Prostate gland (tissue), 2 donors: Measurements from ENCODE around the gene MED17. TPM values are rescaled to one million over a fixed set of nuclear protein-coding genes. Genes with fewer than 3 reads are reported as not detected.

ENCODE experiments used
- DNase-seq: peaks from one replicate; pipeline ENCODE4 v3.0.0-alpha.2; 2019; ENCODE audit warnings: low spot score
- H3K27ac ChIP-seq, 2 donors: fragments of 200-600 bp; sonication (generic); 2 replicates each; pipeline ENCODE4 v1.5.1; 2017 to 2019
- H3K27me3 ChIP-seq: fragments of 200-600 bp; sonication (generic); replicated peaks from 2 replicates; pipeline ENCODE4 v1.5.1; 2019; ENCODE audit not compliant: insufficient read depth
- H3K36me3 ChIP-seq, 2 donors: fragments of 200-600 bp; sonication (generic); 1 replicate in 1 of 2; 2 replicates in 1 of 2; pipeline versions ENCODE4 v1.5.1 to v1.8.1; 2017 to 2019
- H3K4me1 ChIP-seq: fragments of 200-600 bp; sonication (generic); replicated peaks from 2 replicates; pipeline ENCODE4 v1.5.1; 2019
- H3K4me3 ChIP-seq, 2 donors: fragments of 200-600 bp; sonication (generic); 2 replicates each; pipeline ENCODE4 v1.5.1; 2017 to 2019
- H3K9me3 ChIP-seq: fragments of 200-600 bp; sonication (generic); 2 replicates; pipeline ENCODE4 v1.5.1; 2017
- POLR2A ChIP-seq: fragments of 450-650 bp; IDR thresholded peaks from one replicate; pipeline ENCODE4 v1.6.1; 2016; ENCODE audit warnings: antibody characterized with exemption, mild to moderate bottlenecking
- POLR2AphosphoS5 ChIP-seq: sonication (generic); formaldehyde crosslinking; IDR thresholded peaks from one replicate; pipeline ENCODE4 v1.6.1; 2017; ENCODE audit warnings: antibody characterized with exemption
- WGBS: methylation state at CpG from one replicate; pipeline ENCODE4 v1.1.5; 2018; 5-methylcytosine and 5-hydroxymethylcytosine counted together
- intact Hi-C: fragments of 100-400 bp; cut with DNase I; formaldehyde crosslinking; loops from one replicate; pipeline ENCODE4 v1.14.2; 2022
- total RNA-seq, 2 donors: library from RNA; depleted of rRNA; stranded (reverse); fragments of >200 nt; gene quantifications; one replicate each; pipeline ENCODE4 v1.1.0, GENCODE V29; 2016
- TF ChIP-seq, protein P1 (sequence below), 4 experiments: fragments of 200-600 bp in 2 of 4; fragments of 450-650 bp in 2 of 4; sonication (generic) in 2 of 4; IDR thresholded peaks; 1 replicate in 3 of 4; 2 replicates in 1 of 4; pipeline ENCODE4 v1.5.1; 2016 to 2019; ENCODE audit warnings: antibody characterized with exemption in 4 of 4, mild to moderate bottlenecking in 2 of 4, moderate library complexity in 2 of 4

The MED17 gene
- total RNA-seq, 2 donors from 2014 or later: 22.4 to 31.4 TPM

DNA sequence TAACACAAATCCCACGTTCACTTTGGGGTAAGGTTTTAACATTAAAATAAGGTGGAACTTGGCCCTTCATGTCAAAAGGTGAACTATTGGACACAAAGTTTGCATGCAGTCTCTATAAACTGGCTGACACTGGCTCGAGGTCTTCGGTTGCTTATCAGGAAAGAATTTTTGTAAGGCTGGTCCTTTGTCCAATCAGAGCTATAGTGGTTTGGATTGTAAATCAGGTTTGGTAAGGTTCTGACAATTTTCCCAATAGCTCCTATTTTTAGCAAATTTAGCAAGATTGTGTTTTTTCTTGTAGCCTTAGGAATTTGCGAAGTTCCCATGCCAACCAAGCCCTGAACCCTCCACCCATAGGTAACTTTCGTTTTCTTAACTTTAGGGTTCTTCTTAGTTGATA lies 17.6 kb upstream of the MED17 start:
- no peak for DNase-seq
- Histone ChIP-seq H3K27me3 (no peaks in the 10 kb centered on the region), H3K36me3 (no peaks in the 10 kb centered on the region), H3K27ac (no peak overlapping the region), H3K4me3 (no peak overlapping the region), H3K9me3 (no peaks in the 10 kb centered on the region), H3K4me1 (no peaks in the 10 kb centered on the region)
- intact Hi-C loops: no loop called here
- 69% methylated on average over 5 of the region's 5 CpGs for WGBS
- TF ChIP-seq POLR2A (no peak), POLR2AphosphoS5 (no peak)
- TF ChIP-seq, protein P1, sequence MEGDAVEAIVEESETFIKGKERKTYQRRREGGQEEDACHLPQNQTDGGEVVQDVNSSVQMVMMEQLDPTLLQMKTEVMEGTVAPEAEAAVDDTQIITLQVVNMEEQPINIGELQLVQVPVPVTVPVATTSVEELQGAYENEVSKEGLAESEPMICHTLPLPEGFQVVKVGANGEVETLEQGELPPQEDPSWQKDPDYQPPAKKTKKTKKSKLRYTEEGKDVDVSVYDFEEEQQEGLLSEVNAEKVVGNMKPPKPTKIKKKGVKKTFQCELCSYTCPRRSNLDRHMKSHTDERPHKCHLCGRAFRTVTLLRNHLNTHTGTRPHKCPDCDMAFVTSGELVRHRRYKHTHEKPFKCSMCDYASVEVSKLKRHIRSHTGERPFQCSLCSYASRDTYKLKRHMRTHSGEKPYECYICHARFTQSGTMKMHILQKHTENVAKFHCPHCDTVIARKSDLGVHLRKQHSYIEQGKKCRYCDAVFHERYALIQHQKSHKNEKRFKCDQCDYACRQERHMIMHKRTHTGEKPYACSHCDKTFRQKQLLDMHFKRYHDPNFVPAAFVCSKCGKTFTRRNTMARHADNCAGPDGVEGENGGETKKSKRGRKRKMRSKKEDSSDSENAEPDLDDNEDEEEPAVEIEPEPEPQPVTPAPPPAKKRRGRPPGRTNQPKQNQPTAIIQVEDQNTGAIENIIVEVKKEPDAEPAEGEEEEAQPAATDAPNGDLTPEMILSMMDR (IDR thresholded peaks at IDR 0.05): no peak

DNA sequence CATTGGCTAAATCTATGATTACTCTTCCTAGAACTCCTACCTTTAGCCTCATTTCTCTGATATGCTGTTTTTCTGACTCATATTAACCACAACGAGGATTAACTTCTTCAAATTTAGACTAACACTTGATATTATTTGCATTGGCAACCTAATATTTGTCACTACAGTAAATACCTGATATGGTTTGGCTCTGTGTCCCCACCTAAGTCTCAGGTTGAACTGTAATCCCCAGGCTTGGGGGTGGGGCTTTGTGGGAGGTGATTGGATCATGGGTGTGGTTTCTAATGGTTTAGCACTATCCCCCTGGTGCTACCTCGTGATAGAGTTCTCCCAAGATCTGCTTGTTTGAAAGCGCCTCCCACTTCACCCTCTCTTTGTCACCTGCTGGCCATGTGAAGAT lies 17.1 kb upstream of the MED17 start:
- no peaks in the 10 kb centered on the region for H3K9me3 ChIP-seq
- no peak overlapping the region for H3K4me3 ChIP-seq
- no peaks in the 10 kb centered on the region for H3K4me1 ChIP-seq
- intact Hi-C loops: no loop called here
- H3K27me3 ChIP-seq: no peaks in the 10 kb centered on the region
- no peak for DNase-seq
- no peak for TF ChIP-seq POLR2AphosphoS5
- TF ChIP-seq POLR2A: no peak
- TF ChIP-seq, protein P1 (IDR thresholded peaks at IDR 0.05): no peak
- 77% methylated on average over 3 of the region's 3 CpGs for WGBS
- no peak overlapping the region for H3K27ac ChIP-seq
- H3K36me3 ChIP-seq: no peaks in the 10 kb centered on the region

DNA sequence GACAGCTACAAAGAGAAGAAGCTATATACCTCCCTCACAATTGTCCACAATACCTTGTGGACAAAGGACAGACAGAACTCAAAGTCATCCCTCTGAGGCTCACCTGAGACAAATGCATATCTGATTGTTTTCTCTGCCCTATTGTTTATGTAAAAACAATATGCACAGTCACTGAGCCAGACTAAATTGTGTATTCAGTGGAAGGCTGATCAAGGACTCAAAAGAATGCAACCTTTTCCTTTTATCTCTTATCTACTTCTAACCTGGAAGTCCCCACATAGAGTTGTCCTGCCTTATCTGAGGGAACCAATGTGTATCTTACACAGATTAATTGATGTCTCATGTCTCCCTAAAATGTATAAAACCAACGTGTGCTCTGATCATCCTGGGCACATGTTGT lies 13.9 kb upstream of the MED17 start:
- intact Hi-C loops: no loop called here
- TF ChIP-seq POLR2A: no peak
- TF ChIP-seq POLR2AphosphoS5: no peak
- TF ChIP-seq, protein P1 (IDR thresholded peaks at IDR 0.05): no peak
- WGBS: 33% methylated on average over 1 of the region's 1 CpG
- Histone ChIP-seq H3K27me3 (no peaks in the 10 kb centered on the region), H3K36me3 (no peaks in the 10 kb centered on the region), H3K9me3 (no peaks in the 10 kb centered on the region), H3K4me1 (no peaks in the 10 kb centered on the region), H3K27ac (no peak overlapping the region), H3K4me3 (no peak overlapping the region)
- no peak for DNase-seq

DNA sequence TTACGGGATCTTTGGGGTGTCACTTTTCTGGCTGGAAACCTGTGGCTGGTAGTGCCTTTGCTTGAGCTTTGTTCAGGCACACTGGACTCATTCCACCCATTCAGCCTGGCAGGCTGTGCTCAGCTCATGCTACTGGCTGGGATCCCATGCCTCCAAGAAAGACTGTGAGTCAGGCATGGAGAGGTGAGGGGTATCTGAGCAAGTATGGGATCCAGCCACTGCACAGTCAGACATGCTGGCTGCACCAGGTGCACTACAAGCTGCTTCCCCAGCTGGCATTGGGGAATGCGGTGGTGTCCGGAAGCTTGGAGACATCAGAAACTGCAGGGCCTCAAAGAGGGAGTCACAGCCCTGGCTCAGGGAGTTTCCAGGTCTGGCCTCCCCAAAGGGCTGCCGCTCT lies 12.0 kb upstream of the MED17 start:
- Histone ChIP-seq H3K4me3 (no peak overlapping the region), H3K9me3 (no peaks in the 10 kb centered on the region), H3K27ac (no peak overlapping the region), H3K4me1 (no peaks in the 10 kb centered on the region), H3K36me3 (no peaks in the 10 kb centered on the region), H3K27me3 (no peaks in the 10 kb centered on the region)
- intact Hi-C loops: no loop called here
- WGBS: 96% methylated on average over 4 of the region's 4 CpGs
- TF ChIP-seq POLR2A: no peak
- TF ChIP-seq, protein P1 (IDR thresholded peaks at IDR 0.05): no peak
- no peak for TF ChIP-seq POLR2AphosphoS5
- no peak for DNase-seq

DNA sequence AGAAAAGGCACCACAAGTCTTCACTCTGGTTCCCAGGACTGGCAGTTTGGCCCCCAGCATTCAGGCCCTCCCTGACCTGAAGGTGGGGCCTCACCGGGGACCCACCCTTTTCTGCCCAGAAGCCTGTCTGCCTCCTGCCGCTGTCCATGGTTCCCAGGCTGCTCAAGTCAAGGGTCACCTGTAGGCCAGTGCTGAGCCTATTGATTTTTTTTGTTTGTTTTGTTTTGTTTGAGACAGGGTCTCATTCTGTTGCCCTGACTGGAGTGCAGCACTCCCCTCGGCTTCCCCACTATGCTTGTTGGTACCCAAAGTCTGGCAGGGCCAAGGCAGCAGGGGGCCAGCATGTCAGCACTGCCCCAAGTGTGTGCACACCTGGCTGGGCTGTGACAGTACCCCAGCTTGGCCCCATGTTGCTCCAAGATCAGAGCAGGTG lies 11.0 kb upstream of the MED17 start:
- 92% methylated on average over 3 of the region's 3 CpGs for WGBS
- Histone ChIP-seq H3K27ac (no peak overlapping the region), H3K9me3 (no peaks in the 10 kb centered on the region), H3K4me1 (no peaks in the 10 kb centered on the region), H3K36me3 (no peaks in the 10 kb centered on the region), H3K4me3 (no peak overlapping the region), H3K27me3 (no peaks in the 10 kb centered on the region)
- TF ChIP-seq POLR2AphosphoS5: no peak
- no peak for TF ChIP-seq POLR2A
- TF ChIP-seq, protein P1 (IDR thresholded peaks at IDR 0.05): no peak
- DNase-seq: no peak
- intact Hi-C loops: no loop called here
